Right ventricle myocardium superior (tissue), 1 donor: ENCODE results near the gene PPFIBP2. TPM values are rescaled to one million over a fixed set of nuclear protein-coding genes. Genes with fewer than 3 reads are reported as not detected.
A peak's percentile ranks its signal among the peaks of the same experiment; 100 is the strongest.

Experiments used
- ATAC-seq: fragments of 200-7000 bp; cut with Tn5 transposase; one replicate; pipeline ENCODE4 v1.9.1; 2020; ENCODE audit warnings: mild to moderate bottlenecking; ENCODE audit not compliant: poor library complexity
- DNase-seq: peaks from one replicate; pipeline ENCODE4 v3.0.0-alpha.2; 2020
- intact Hi-C: fragments of 100-400 bp; cut with DNase I; formaldehyde crosslinking; loops from one replicate; pipeline ENCODE4 v1.11.2; 2022
- total RNA-seq: library from RNA; stranded (reverse); fragmentation: NEBNext Ultra II Directional; extraction: Animal tissue kit (Norgen Biotek cat#: 25700); gene quantifications from one replicate; pipeline ENCODE4 v1.2.1, GENCODE V29; 2021
- donor health status: DM: no; HTN: yes; CAD: no; lungs with severe emphysema.

Gene PPFIBP2
- total RNA-seq, 1 donor from 2014 or later, result 26.5 TPM

DNA sequence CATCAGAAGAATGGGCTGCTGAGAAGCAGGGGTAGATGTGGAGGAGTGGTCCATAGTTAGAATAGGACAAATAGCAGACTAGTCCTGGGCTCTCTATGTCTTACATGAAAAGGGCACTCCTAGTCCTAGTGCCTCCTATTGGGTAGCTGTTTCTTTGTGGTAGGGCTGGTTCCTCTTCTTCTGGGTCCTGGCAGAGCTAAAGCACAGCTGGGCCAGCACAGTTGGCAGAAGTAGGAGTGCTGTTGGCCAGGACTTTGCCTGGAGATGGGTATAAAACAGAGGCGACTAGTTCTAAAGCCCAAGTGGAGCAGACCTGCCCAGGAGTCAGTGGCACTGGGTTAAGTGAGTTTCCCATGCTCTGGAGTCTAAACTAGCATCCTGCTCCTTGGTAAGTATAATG, 55.2 kb downstream of the PPFIBP2 start:
- peak; percentile 55 for ATAC-seq

DNA sequence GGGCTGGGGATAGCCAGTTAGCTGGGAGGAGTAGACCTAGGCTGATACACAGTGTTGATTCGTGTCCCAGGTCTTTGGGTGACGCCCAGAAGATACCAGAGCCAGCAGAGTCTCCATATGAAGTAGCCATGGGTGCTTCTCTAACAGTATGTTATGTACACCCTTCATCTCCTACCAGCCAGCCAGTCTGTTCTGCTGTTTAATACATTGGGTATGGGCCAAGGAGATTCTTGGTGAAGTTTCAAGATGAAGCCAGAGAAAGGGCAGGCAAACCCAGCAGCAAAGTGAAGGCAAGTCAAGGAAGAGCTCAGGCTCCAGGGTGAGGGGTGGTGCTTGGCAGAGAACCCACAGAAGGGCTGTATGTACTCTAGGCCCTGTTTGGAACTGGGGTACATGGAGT, 56.4 kb downstream of the PPFIBP2 start:
- ATAC-seq (no peak), DNase-seq (no peak)
- intact Hi-C loops, result loop anchor here (5.0 to 10.0 kb wide), 2 partner anchors 55 to 87 kb away; partner anchors contain the start of gene PPFIBP2

More for the DNA sequence above, 55.2 kb downstream of the PPFIBP2 start:
- DNase-seq, result no peak
- intact Hi-C loops, result no loop called here

DNA sequence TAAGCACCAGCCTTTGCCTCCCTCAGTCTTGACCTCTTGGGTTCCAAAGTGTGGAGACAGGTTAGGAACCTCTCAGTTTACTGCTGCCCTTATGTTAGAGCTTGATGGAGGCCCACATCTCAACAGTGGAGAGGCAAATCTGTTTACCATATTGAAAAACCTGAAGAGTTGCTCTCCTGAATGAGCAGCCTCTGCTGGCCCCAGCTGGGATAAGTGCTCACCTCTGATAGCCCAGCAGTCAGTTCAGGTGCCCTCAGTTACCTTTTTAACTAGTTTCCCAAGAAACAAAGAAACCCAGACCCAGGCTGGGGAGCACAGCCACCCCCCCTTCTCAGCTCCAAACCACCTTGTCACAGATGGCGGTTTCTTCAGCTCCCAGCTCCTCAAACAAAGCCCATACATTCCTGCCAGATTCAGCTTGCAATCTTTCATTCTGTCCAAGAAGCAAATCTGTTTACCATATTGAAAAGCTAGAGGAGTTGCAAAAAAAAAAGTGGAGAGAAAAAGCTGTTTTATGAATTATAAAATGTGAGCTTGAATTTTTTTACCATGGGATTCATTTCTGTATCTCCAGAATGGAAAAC, 57.2 kb downstream of the PPFIBP2 start:
- intact Hi-C loops, result loop anchor here (5.0 to 10.0 kb wide), 2 partner anchors 56 to 86 kb away; partner anchors contain the start of gene PPFIBP2
- DNase-seq (no peak), ATAC-seq (no peak)

DNA sequence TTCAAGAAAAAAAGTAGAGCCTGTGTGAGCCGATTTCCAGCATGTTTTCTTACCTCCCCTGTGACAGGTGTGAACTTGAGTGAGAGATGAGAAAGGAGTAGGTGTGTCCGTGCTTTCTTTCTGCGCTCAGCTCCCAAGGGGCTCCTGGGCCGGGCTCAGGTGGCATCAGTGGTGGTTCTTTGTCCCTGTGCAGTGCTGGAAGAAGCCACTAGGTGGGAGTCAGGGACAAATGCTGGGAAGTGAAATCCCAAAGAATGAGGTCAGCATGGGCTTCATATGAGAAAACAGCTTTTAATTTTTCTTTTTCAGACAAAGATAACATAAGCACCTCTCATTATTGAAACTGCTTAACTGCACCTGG, 57.8 kb downstream of the PPFIBP2 start:
- peak; percentile 71 for DNase-seq
- intact Hi-C loops, result loop anchor here (5.0 to 10.0 kb wide), 2 partner anchors 57 to 86 kb away; partner anchors contain the start of gene PPFIBP2
- peak; percentile 78 for ATAC-seq

DNA sequence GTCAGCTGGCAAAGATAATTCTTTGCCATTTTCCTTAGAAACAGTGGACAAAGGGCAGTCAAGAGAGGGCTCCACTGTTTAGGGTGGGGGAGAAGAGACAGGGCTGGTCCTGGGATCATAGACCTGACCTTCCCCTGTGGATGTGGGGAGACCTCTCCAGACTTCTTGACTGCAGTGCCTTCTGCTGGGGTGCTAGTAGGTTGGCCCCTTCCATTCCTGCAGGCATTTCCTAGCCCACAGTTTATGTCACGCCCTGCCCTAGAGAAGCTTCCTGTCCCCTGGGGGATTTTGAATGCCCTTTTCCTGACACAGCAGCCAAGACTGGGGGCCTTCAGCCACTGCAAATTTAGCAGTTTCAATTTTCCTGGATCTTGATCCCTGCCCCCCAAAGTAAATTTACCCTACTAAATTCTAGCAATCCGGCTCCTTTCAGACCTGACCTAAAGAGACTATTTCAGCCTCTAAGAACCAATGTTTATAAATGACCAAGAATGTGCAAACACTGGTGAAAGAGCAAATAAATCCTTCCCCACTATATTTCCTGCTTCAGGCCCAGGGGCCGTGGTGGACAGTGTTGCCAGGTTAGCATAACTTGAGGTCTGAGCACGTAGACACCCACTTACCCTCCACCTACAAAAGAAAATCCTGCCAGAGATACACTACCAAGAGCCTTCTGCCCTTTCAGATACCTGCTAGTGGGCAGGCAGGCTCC, 58.4 kb downstream of the PPFIBP2 start:
- DNase-seq (no peak), ATAC-seq (no peak)
- intact Hi-C loops, result loop anchor here (5.0 to 10.0 kb wide), 2 partner anchors 57 to 85 kb away; partner anchors contain the start of gene PPFIBP2

- DNase-seq, result no peak
- no peak for ATAC-seq
- intact Hi-C loops, result loop anchor here (5.0 to 10.0 kb wide), 2 partner anchors 58 to 84 kb away; partner anchors contain the start of gene PPFIBP2
Measured at GRCh38 chr11:7573193-7573557, 59.4 kb downstream of the PPFIBP2 start.

- ATAC-seq, result no peak
- intact Hi-C loops, result loop anchor here (5.0 to 10.0 kb wide), 2 partner anchors 59 to 84 kb away; partner anchors contain the start of gene PPFIBP2
- no peak for DNase-seq
Measured at GRCh38 chr11:7573558-7574296, 59.9 kb downstream of the PPFIBP2 start.

DNA sequence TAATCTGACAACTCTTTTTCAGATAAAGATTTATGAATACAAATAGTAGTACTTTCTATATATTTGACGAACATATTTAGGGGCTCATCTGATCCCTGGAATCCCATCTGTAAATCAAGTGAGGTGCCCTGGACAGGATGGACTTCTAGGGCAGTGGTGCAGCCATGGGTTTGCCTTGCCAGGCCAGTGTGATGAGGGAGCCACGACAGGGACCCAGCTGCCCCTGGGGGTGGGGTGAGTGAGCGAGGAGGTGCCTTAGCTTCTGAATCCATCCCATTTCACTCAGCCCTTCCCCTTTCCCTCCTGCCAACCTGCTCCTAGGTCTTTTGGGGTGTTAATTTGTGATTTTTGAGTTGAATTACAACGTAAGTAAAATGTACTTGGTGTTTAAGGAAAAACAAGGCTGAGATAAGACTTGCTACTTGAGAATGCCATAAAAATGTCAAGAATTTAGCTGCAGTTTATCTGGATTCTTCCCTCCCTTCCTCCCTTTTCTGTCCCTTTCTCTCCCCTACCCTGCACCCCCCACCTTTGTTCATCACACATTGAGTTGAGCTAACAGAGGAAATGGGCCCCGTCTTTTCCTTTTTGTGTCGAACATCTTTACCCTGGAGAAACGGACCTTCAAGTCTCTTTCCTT, 60.8 kb downstream of the PPFIBP2 start:
- DNase-seq, result no peak
- intact Hi-C loops, result loop anchor here (5.0 to 10.0 kb wide), 2 partner anchors 60 to 83 kb away; partner anchors contain the start of gene PPFIBP2
- ATAC-seq, result no peak

- ATAC-seq (peak; percentile 51), DNase-seq (no peak)
- intact Hi-C loops, result loop anchor here (10.0 kb wide), 1 partner anchor 61 kb away; the partner anchor contains the start of gene PPFIBP2
Measured at GRCh38 chr11:7575841-7576725, 62.3 kb downstream of the PPFIBP2 start.

DNA sequence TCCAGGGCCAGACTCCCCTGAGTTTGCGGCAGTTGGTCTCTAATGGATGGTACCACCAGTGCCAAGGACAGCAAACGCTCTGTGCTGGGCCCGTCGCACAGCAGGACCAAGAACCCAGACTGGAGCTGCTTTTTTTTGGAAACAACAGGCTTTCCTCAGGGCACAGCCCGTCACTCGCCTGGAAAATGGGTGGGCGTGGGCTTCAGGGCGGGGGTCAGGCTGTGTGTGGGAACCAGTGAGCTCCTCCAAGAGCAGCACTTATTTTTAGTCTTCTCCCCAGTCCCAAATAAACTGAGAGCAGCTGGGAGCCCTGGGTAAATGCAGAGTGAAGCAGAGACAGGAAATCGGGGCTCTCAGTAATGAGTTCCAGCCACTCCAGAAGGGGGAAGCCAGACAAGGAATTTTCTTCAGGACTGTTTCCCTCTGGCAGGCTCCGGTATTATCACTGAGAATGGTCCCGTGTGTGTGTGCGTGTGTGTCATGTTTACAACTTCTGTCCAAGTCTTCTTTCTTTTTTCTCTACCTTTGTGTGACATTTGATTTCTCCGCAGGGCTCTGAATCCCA, 63.0 kb downstream of the PPFIBP2 start:
- peak; percentile 51 for DNase-seq
- intact Hi-C loops, result loop anchor here (10.0 kb wide), 1 partner anchor 62 kb away; the partner anchor contains the start of gene PPFIBP2
- peak; percentile 46 for ATAC-seq

DNA sequence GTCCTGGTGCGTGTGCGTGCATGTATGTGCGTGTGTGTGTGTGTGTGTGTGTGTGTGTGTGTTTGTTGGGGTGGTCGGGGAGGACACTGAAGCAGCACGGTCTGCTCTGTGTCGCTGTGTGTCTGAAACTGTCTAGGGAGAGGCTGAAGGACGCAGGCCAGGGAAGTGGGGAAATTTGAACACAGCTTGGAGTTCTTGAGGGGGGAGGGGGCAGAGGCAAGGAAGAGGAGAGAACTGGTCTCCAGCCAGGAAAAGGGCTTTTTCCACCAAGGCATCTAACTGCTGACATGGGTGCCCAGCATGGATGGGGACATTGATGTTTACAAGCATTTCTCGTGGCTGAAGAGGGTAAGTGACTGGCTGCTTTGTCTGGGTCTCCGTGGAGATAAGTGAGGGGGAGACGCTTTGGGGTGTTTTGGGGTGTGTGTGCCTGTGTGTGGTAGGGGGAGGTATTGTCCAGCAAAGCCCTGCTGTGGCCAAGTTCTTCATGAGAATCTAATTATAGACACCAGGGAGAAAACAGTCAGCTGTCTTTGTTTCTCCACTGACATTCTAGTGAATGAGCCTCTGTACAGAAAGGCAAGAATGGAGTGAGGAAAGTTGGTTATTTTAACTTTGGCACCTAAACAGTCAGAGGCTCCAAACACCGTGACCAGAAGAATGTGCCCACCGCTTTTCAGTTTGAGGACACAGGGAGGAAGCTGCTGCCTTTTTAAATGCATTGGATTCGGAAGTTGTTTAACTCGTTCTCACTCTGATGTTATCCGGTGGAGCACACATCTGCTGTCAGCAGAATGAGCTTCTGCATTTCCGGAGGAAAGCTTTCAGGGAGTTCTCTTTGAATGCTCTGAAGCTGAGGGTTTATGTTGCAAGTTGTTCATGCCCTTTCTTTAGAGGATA, 63.7 kb downstream of the PPFIBP2 start:
- ATAC-seq (peak; percentile 74), DNase-seq (no peak)
- intact Hi-C loops, result loop anchor here (10.0 kb wide), 1 partner anchor 63 kb away; the partner anchor contains the start of gene PPFIBP2

- DNase-seq (no peak), ATAC-seq (no peak)
- intact Hi-C loops, result loop anchor here (10.0 kb wide), 1 partner anchor 64 kb away; the partner anchor contains the start of gene PPFIBP2
Measured at GRCh38 chr11:7578276-7578955, 64.6 kb downstream of the PPFIBP2 start.

GRCh38 chr11:7579361-7579791, 65.6 kb downstream of the PPFIBP2 start:
- no peak for DNase-seq
- intact Hi-C loops, result loop anchor here (10.0 kb wide), 1 partner anchor 65 kb away; the partner anchor contains the start of gene PPFIBP2

GRCh38 chr11:7581021-7581590, 67.3 kb downstream of the PPFIBP2 start:
- intact Hi-C loops, result no loop called here
- ATAC-seq, result no peak
- no peak for DNase-seq

More at GRCh38 chr11:7579361-7579791, 65.6 kb downstream of the PPFIBP2 start:
- ATAC-seq, result peak; percentile 19

DNA sequence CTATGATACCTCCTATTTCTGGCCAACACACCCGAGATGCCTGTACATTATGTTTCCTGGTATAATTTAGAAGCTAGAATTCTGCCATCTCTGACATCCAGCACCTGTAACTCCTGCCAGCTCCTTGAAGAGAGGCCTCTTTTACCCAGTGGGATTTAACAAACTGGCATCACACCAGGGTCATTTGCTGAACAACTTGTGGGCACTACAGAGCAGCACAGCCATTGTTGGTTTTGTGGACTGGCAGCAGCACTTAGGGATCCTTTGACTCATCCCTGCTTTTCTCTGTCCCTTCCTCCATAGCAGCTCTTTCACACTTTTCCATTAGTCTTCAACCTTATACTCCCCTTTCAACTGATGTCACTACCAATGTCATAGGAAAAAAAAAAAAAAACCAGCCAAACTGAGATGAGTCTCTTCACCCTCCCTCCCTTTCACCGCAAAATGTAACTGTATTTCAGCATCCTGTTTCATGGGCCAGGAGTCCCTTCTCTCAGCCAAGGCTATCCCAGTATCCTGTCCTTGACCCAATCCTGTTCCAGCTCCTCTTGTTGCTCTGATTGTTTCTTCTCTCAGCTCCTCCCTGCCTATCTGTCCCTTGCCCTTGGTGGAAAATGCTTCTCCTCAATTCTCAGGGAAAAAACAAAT, 68.7 kb downstream of the PPFIBP2 start:
- intact Hi-C loops, result no loop called here
- ATAC-seq (no peak), DNase-seq (no peak)
